ENCODE data around the gene FRG2. TPM values are rescaled to one million over a fixed set of nuclear protein-coding genes. Genes with fewer than 3 reads are reported as not detected.
"Not testable (repeated sequence)": the region's sequence is repeated elsewhere in the genome, so short reads cannot be mapped to it uniquely, and the experiment has no call there.

Gene FRG2
- not detected for total RNA-seq

GRCh38 chr4:190027156-190027555, at the start of gene FRG2:
Gene FRG2, minus strand, starts transcription at chr4:190027256. Its CDS starts 52 bp downstream, at chr4:190027204.
- WGBS, 2 donors: no CpG with 5 or more reads among the region's 10 CpGs
- not testable (repeated sequence) for H3K27ac ChIP-seq; H3K4me1 ChIP-seq; DNase-seq (ENCODE audit: low spot score in 2 of 2); H3K36me3 ChIP-seq; H3K9me3 ChIP-seq; H3K4me3 ChIP-seq; H3K27me3 ChIP-seq

GRCh38 chr4:190068351-190068750, 41.3 kb upstream of the FRG2 start:
- not testable (repeated sequence) for H3K9me3 ChIP-seq, H3K36me3 ChIP-seq, H3K4me3 ChIP-seq, H3K4me1 ChIP-seq, H3K27ac ChIP-seq, H3K27me3 ChIP-seq
- DNase-seq (ENCODE audit: low spot score in 2 of 2): peak in 1 of 2 donors; percentile 33
- WGBS, 2 donors: 53 to 91% methylated on average over 45 of the region's 45 CpGs

DNA sequence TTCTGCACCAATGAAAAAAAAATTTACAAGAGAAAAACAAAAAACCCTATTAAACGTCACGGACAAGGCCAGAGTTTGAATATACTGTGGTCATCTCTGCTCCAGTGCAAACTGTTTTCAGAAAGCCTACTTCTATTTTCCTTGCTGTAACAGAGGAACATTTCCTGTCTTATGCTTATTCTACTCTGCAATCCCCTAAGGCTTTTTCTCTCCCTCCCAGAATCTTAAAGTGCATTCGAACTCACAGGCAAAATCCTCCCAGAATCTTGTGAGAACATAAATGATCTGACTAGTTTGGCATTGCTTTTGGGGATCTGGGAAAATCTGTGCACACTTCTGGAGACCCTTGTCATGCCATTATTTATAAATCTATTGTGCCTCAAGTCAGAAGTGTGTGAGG, 37.7 kb upstream of the FRG2 start:
- WGBS, 2 donors: 13 to 22% methylated on average over 3 of the region's 3 CpGs
- not testable (repeated sequence) for H3K9me3 ChIP-seq; H3K27ac ChIP-seq; H3K4me1 ChIP-seq; DNase-seq (ENCODE audit: low spot score in 2 of 2); H3K4me3 ChIP-seq; H3K36me3 ChIP-seq; H3K27me3 ChIP-seq

GRCh38 chr4:190064342-190064741, 37.3 kb upstream of the FRG2 start, which contains the start of gene DBET:
Gene DBET, plus strand, starts transcription at chr4:190064502.
- H3K36me3 ChIP-seq; DNase-seq (ENCODE audit: low spot score in 2 of 2); H3K9me3 ChIP-seq; H3K4me3 ChIP-seq; H3K4me1 ChIP-seq; H3K27me3 ChIP-seq; H3K27ac ChIP-seq: not testable (repeated sequence)
- WGBS, 2 donors: 46 to 52% methylated on average over 2 of the region's 2 CpGs

DNA sequence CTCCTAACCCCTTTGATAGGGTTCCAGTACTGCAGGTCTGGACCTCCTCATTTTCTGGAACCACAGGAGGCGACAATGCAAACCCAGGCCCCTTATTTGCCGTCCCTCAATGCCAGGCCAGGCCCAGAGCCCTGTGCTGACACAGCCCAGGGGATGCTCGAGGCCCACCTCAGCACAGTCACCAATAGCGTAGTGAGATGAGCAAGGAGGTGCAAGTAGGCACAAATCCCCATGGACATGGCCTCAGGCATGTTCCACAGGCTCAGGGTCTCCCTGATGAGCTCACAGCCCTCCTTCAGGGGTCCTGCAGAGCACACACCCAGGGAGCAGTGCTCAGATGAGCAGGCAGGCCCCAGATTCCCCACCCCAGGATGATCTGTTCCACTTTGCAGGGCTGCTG, 31.9 kb upstream of the FRG2 start:
- H3K4me3 ChIP-seq; H3K27ac ChIP-seq; DNase-seq (ENCODE audit: low spot score in 2 of 2); H3K27me3 ChIP-seq; H3K4me1 ChIP-seq; H3K36me3 ChIP-seq; H3K9me3 ChIP-seq: not testable (repeated sequence)
- 67 to 72% methylated on average over 1 to 2 of the region's 4 CpGs for WGBS, 2 donors

DNA sequence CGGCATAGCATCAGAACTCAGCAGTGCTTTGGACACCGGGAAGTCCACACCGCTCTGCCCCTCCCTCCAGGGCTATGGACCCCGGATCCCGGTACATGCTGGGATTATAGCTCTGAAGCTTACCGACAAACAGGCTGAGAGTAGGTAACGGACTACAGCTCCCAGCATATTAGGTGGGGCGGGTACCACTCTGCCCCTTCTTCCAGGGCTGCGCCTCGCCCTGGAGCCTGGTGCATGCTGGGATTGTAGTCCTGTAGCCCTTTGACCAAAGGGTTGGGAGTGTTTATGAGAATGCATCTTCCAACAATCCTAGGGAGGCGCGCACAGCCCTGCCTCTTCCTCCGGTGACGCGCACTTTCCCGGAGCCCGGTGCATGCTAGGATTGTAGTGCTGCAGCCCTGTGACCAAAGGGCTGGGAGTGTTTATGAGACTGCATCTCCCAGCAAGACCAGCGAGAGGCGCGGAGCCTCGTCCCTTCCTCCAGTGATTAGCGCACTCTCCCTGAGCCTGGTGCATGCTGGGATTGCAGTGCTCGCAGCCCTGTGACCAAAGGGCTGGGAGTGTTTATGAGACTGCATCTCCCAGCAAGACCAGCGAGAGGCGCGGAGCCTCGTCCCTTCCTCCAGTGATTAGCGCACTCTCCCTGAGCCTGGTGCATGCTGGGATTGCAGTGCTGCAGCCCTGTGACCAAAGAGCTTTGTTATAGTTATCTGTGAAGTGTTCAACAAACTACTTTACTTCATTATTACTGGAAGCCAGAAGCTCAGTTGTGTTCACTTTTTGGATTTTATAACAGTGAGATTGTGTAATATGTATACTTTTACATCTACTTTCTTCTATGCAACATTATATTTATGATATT, 22.6 kb upstream of the FRG2 start:
- WGBS, 2 donors: 43 to 80% methylated on average over 1 to 6 of the region's 28 CpGs
- not testable (repeated sequence) for H3K4me3 ChIP-seq; H3K36me3 ChIP-seq; H3K27ac ChIP-seq; H3K27me3 ChIP-seq; H3K4me1 ChIP-seq; DNase-seq (ENCODE audit: low spot score in 2 of 2); H3K9me3 ChIP-seq

GRCh38 chr4:190047627-190048026, 20.6 kb upstream of the FRG2 start:
- H3K27ac ChIP-seq, H3K9me3 ChIP-seq: not testable (repeated sequence)
- WGBS, 2 donors: 0% methylated on average over 1 of the region's 12 CpGs

DNA sequence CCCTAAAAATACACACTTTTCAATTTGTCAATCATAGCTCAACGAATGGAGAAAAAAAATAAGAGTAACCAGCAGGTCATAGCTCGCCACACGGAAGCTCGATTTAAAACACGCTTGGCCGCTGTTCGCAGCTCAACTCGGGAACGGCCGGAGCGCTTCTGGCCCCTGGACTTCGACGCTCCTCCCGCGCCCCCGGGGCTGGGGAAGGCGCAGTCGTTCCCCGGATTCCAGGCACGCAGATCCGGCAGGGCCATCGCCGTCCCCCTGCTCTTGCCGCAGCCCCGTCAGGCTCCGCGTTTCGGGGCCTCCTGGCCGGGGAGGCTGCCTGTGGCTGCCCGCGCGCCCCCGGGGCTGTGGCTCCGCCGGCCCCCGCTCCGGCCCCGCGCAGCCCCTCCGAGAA, 13.8 kb upstream of the FRG2 start:
- H3K27ac ChIP-seq; H3K4me3 ChIP-seq; H3K4me1 ChIP-seq; H3K9me3 ChIP-seq; DNase-seq (ENCODE audit: low spot score in 2 of 2); H3K36me3 ChIP-seq: not testable (repeated sequence)
- H3K27me3 ChIP-seq: peaks cover 0 to 34% of the 10 kb centered on the region in 2 donors
- WGBS, 2 donors: 18 to 28% methylated on average over 20 to 22 of the region's 40 CpGs

More at GRCh38 chr4:190047627-190048026, 20.6 kb upstream of the FRG2 start:
- not testable (repeated sequence) for H3K4me3 ChIP-seq; H3K4me1 ChIP-seq; H3K27me3 ChIP-seq; H3K36me3 ChIP-seq; DNase-seq (ENCODE audit: low spot score in 2 of 2)

GRCh38 chr4:190037704-190038388, 10.8 kb upstream of the FRG2 start:
- H3K4me1 ChIP-seq; H3K36me3 ChIP-seq; H3K9me3 ChIP-seq; H3K27ac ChIP-seq; H3K4me3 ChIP-seq; DNase-seq (ENCODE audit: low spot score in 2 of 2): not testable (repeated sequence)
- H3K27me3 ChIP-seq: peaks cover 0 to 53% of the 10 kb centered on the region in 2 donors
- TF ChIP-seq, protein P1, sequence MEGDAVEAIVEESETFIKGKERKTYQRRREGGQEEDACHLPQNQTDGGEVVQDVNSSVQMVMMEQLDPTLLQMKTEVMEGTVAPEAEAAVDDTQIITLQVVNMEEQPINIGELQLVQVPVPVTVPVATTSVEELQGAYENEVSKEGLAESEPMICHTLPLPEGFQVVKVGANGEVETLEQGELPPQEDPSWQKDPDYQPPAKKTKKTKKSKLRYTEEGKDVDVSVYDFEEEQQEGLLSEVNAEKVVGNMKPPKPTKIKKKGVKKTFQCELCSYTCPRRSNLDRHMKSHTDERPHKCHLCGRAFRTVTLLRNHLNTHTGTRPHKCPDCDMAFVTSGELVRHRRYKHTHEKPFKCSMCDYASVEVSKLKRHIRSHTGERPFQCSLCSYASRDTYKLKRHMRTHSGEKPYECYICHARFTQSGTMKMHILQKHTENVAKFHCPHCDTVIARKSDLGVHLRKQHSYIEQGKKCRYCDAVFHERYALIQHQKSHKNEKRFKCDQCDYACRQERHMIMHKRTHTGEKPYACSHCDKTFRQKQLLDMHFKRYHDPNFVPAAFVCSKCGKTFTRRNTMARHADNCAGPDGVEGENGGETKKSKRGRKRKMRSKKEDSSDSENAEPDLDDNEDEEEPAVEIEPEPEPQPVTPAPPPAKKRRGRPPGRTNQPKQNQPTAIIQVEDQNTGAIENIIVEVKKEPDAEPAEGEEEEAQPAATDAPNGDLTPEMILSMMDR (IDR thresholded peaks at IDR 0.05): peak in 1 of 5 experiments; percentile 10
- 4 to 17% methylated on average over 6 to 9 of the region's 39 CpGs for WGBS, 2 donors

- peaks cover 0 to 23% of the 10 kb centered on the region in 2 donors for H3K27me3 ChIP-seq
- 51 to 57% methylated on average over 3 of the region's 5 CpGs for WGBS, 2 donors
- DNase-seq (ENCODE audit: low spot score in 2 of 2); H3K36me3 ChIP-seq; H3K4me3 ChIP-seq; H3K27ac ChIP-seq; H3K4me1 ChIP-seq; H3K9me3 ChIP-seq: not testable (repeated sequence)
Measured at GRCh38 chr4:190031264-190031663, 4.2 kb upstream of the FRG2 start.

DNA sequence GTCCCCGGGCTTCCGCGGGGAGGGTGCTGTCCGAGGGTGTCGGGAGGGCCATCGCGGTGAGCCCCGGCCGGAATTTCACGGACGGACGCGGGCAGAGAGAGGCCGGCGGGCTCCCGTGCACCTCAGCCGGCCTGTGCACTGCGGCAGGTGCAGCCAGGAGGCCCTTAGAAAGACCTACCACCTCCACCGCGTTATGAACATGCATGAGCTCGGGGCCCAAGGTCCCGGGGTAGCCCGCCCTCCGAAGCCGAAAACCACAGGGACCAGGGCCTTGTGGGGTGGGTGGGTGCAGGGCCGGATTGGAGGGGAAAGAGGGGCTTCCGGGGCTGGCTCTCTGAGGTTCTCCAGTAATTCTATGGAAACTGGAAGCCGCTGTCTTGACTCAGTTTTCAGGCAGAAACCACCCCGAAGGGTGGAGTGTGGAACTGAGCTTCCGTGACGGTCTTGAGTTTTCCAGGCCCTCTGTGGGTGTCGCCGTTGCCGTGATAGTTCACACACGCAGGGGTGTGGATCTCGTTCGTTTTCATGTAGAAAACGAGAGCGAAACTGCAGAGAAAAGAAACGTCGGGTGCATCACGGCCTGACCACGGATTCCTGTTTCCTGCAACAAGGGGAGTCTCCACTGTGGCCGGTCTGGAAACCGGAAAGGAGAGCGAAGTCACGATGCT, 4.3 kb downstream of the FRG2 start:
- Histone ChIP-seq H3K4me3 (peak overlapping the region in 2 of 4 donors; percentile 5 to 44), H3K4me1 (peaks cover 0 to 39% (median 6%) of the 10 kb centered on the region in 4 donors), H3K27me3 (peaks cover 0 to 45% of the 10 kb centered on the region in 2 donors)
- DNase-seq (ENCODE audit: low spot score in 2 of 2); H3K36me3 ChIP-seq; H3K27ac ChIP-seq; H3K9me3 ChIP-seq: not testable (repeated sequence)
- 29 to 40% methylated on average over 24 to 33 of the region's 47 CpGs for WGBS, 2 donors

- WGBS, 2 donors: 42 to 54% methylated on average over 11 to 24 of the region's 39 CpGs
- H3K27me3 ChIP-seq: peaks cover 0 to 53% of the 10 kb centered on the region in 2 donors
- H3K27ac ChIP-seq; DNase-seq (ENCODE audit: low spot score in 2 of 2); H3K36me3 ChIP-seq; H3K9me3 ChIP-seq: not testable (repeated sequence)
- peak overlapping the region in 1 of 4 donors; percentile 40 for H3K4me3 ChIP-seq
- peaks cover 0 to 47% (median 6%) of the 10 kb centered on the region in 4 donors for H3K4me1 ChIP-seq
Measured at GRCh38 chr4:190021973-190022372, 5.1 kb downstream of the FRG2 start.

All from tibial nerve (tissue), 4 donors.